Measurements from ENCODE around the gene APPL2.
A peak's percentile ranks its signal among the peaks of the same experiment; 100 is the strongest.

APPL2 gene

GRCh38 chr12:105221583-105222283, 14.2 kb downstream of the APPL2 start:
- FAIRE-seq: no peak

- FAIRE-seq: no peak
Measured at GRCh38 chr12:105220929-105221290, 15.1 kb downstream of the APPL2 start.

GRCh38 chr12:105220150-105220928, 15.6 kb downstream of the APPL2 start:
- no peak for FAIRE-seq

GRCh38 chr12:105219261-105220028, 16.5 kb downstream of the APPL2 start:
- no peak for FAIRE-seq

GRCh38 chr12:105218434-105218833, 17.5 kb downstream of the APPL2 start:
- FAIRE-seq: no peak

GRCh38 chr12:105214670-105215375, 21.2 kb downstream of the APPL2 start:
- FAIRE-seq: peak; percentile 69

GRCh38 chr12:105214148-105214547, 21.8 kb downstream of the APPL2 start:
- no peak for FAIRE-seq

GRCh38 chr12:105212438-105212837, 23.5 kb downstream of the APPL2 start:
- FAIRE-seq: no peak

GRCh38 chr12:105209091-105209490, 26.9 kb downstream of the APPL2 start:
- no peak for FAIRE-seq

- FAIRE-seq: no peak
Measured at GRCh38 chr12:105206686-105207374, 29.1 kb downstream of the APPL2 start.

GRCh38 chr12:105205322-105206048, 30.5 kb downstream of the APPL2 start:
- FAIRE-seq: no peak

GRCh38 chr12:105204916-105205315, 31.1 kb downstream of the APPL2 start:
- no peak for FAIRE-seq

GRCh38 chr12:105204127-105204526, 31.8 kb downstream of the APPL2 start:
- no peak for FAIRE-seq

- no peak for FAIRE-seq
Measured at GRCh38 chr12:105202202-105202601, 33.8 kb downstream of the APPL2 start.

GRCh38 chr12:105201299-105201698, 34.7 kb downstream of the APPL2 start:
- FAIRE-seq: no peak

- FAIRE-seq: no peak
Measured at GRCh38 chr12:105200385-105200784, 35.6 kb downstream of the APPL2 start.

- no peak for FAIRE-seq
Measured at GRCh38 chr12:105198961-105199360, 37.0 kb downstream of the APPL2 start.

GRCh38 chr12:105196090-105196489, 39.9 kb downstream of the APPL2 start:
- FAIRE-seq: no peak

- FAIRE-seq: no peak
Measured at GRCh38 chr12:105194947-105195346, 41.0 kb downstream of the APPL2 start.

- no peak for FAIRE-seq
Measured at GRCh38 chr12:105192624-105193225, 43.2 kb downstream of the APPL2 start.

- FAIRE-seq: no peak
Measured at GRCh38 chr12:105190530-105190929, 45.4 kb downstream of the APPL2 start.
